ENCODE data around the gene ADAT1. TPM values are rescaled to one million over a fixed set of nuclear protein-coding genes. Genes with fewer than 3 reads are reported as not detected.

The ADAT1 gene
- total and polyA plus RNA-seq, 10 donors = 13.2 to 120 (median 59.7) TPM

DNA sequence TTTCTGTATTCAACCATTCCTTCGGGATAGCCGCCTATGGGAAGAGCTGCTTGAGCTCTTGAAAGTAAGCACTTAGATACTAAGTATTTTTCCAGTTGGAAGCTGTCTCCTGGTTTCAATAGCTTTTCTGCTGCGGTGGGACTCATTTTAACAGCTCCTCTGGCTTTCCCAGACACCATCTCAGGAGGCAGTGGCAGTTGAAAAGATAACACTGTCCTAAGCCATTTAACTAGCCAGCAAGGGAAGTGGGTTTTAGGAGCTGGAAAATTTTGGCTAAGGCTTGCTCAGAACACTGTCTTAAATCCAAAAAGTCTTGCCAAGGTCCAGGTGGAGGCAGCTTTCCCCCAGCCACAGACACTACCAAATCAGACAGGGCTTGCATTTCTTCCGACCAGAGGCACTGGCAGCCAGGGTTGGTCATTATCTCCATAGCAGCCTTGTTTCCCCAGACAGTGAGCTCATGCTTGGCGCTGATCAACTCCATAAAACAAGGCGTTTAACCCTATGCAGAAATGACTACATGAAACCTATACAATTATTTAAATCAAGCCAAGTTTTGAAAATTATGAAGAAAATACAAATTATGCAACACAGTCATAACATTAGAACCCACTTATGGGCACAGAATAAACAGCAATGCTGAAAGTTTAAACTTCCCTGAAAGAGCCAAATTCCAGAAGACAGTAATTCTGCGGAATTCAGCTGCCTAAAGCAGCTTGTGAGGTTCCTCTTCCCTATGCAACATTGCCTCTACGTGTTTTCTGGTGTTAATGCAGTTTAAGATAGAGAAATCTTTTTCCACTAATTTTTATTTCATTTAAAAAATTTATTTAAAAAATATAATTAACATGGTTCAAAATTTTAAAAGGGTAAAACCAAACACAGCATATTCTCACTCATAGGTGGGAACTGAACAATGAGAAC, 31.9 kb downstream of the ADAT1 start:
- no peak overlapping the region for H3K27ac ChIP-seq
- H3K9me3 ChIP-seq = no peaks in the 10 kb centered on the region
- 75 to 88% (median 87%) methylated on average over 8 of the region's 8 CpGs for WGBS, 5 donors
- H3K4me1 ChIP-seq = peaks cover 0 to 17% (median 3%) of the 10 kb centered on the region in 6 donors
- no peak for DNase-seq
- no peaks in the 10 kb centered on the region for H3K27me3 ChIP-seq (replicated peaks in 1 of 7)
- peaks cover 0 to 48% (median 2%) of the 10 kb centered on the region in 6 donors for H3K36me3 ChIP-seq
- TF ChIP-seq, protein P1, sequence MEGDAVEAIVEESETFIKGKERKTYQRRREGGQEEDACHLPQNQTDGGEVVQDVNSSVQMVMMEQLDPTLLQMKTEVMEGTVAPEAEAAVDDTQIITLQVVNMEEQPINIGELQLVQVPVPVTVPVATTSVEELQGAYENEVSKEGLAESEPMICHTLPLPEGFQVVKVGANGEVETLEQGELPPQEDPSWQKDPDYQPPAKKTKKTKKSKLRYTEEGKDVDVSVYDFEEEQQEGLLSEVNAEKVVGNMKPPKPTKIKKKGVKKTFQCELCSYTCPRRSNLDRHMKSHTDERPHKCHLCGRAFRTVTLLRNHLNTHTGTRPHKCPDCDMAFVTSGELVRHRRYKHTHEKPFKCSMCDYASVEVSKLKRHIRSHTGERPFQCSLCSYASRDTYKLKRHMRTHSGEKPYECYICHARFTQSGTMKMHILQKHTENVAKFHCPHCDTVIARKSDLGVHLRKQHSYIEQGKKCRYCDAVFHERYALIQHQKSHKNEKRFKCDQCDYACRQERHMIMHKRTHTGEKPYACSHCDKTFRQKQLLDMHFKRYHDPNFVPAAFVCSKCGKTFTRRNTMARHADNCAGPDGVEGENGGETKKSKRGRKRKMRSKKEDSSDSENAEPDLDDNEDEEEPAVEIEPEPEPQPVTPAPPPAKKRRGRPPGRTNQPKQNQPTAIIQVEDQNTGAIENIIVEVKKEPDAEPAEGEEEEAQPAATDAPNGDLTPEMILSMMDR (IDR thresholded peaks at IDR 0.05 in 8 of 11, conservative IDR thresholded peaks at IDR 0.05 in 3 of 11) = no peak
- TF ChIP-seq POLR2A (IDR thresholded peaks at IDR 0.05) = no peak
- no peak for TF ChIP-seq POLR2AphosphoS5 (IDR thresholded peaks at IDR 0.05)
- intact Hi-C loops (cut with DNase I; ENCODE audit: low total_unique reads) = no loop called here
- no peak overlapping the region for H3K4me3 ChIP-seq

- intact Hi-C loops (cut with DNase I; ENCODE audit: low total_unique reads) = no loop called here
- Histone ChIP-seq H3K4me3 (no peak overlapping the region), H3K4me1 (peaks cover 0 to 14% (median 0%) of the 10 kb centered on the region in 6 donors), H3K27me3 (replicated peaks in 1 of 7) (no peaks in the 10 kb centered on the region), H3K36me3 (peaks cover 0 to 50% (median 2%) of the 10 kb centered on the region in 6 donors), H3K9me3 (no peaks in the 10 kb centered on the region), H3K27ac (no peak overlapping the region)
- 74 to 91% (median 89%) methylated on average over 3 of the region's 3 CpGs for WGBS, 5 donors
- DNase-seq = no peak
- TF ChIP-seq, protein P1 (IDR thresholded peaks at IDR 0.05 in 8 of 11, conservative IDR thresholded peaks at IDR 0.05 in 3 of 11) = no peak
- TF ChIP-seq POLR2A (IDR thresholded peaks at IDR 0.05) = no peak
- TF ChIP-seq POLR2AphosphoS5 (IDR thresholded peaks at IDR 0.05) = no peak
Observed at GRCh38 chr16:75589306-75589705, 33.8 kb downstream of the ADAT1 start.

GRCh38 chr16:75588716-75589115, 34.4 kb downstream of the ADAT1 start:
- Histone ChIP-seq H3K27me3 (replicated peaks in 1 of 7) (no peaks in the 10 kb centered on the region), H3K4me1 (peaks cover 0 to 16% (median 0%) of the 10 kb centered on the region in 6 donors), H3K36me3 (peaks cover 0 to 44% (median 0%) of the 10 kb centered on the region in 6 donors), H3K27ac (no peak overlapping the region), H3K4me3 (no peak overlapping the region), H3K9me3 (no peaks in the 10 kb centered on the region)
- intact Hi-C loops (cut with DNase I; ENCODE audit: low total_unique reads) = no loop called here
- TF ChIP-seq POLR2A (IDR thresholded peaks at IDR 0.05) (no peak), POLR2AphosphoS5 (IDR thresholded peaks at IDR 0.05) (no peak)
- TF ChIP-seq, protein P1 (IDR thresholded peaks at IDR 0.05 in 8 of 11, conservative IDR thresholded peaks at IDR 0.05 in 3 of 11) = no peak
- 94 to 99% (median 99%) methylated on average over 4 of the region's 4 CpGs for WGBS, 5 donors
- no peak for DNase-seq

DNA sequence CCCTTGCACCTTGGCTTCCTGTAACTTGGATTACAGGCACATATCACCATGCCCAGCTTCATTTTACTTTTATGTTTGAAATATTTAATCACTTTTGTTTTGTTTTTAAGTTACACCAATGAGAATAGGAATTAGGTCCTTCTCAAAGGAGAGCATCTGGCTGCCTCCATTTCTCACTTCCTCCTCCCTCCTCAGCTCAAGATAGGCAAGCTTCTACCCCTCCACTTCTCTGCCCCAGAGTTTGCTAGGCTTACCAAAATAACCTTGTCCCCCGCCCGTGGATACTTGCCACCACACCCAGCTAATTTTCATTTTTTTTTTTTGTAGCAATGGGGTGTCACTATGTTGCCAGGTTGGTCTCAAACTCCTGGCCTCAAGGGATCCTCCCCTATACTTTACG, 39.0 kb downstream of the ADAT1 start:
- peaks cover 0 to 19% (median 0%) of the 10 kb centered on the region in 6 donors for H3K4me1 ChIP-seq
- TF ChIP-seq, protein P1 (IDR thresholded peaks at IDR 0.05 in 8 of 11, conservative IDR thresholded peaks at IDR 0.05 in 3 of 11) = no peak
- TF ChIP-seq POLR2AphosphoS5 (IDR thresholded peaks at IDR 0.05) (no peak), POLR2A (IDR thresholded peaks at IDR 0.05) (no peak)
- peaks cover 0 to 57% (median 8%) of the 10 kb centered on the region in 6 donors for H3K36me3 ChIP-seq
- intact Hi-C loops (cut with DNase I; ENCODE audit: low total_unique reads) = no loop called here
- no peak overlapping the region for H3K27ac ChIP-seq
- DNase-seq = no peak
- no peaks in the 10 kb centered on the region for H3K27me3 ChIP-seq (replicated peaks in 1 of 7)
- H3K4me3 ChIP-seq = no peak overlapping the region
- 50 to 75% (median 58%) methylated on average over 3 of the region's 3 CpGs for WGBS, 5 donors
- H3K9me3 ChIP-seq = no peaks in the 10 kb centered on the region

All from spleen (tissue), 11 donors.